Measurements from ENCODE around the gene PFN4. TPM values are rescaled to one million over a fixed set of nuclear protein-coding genes. Genes with fewer than 3 reads are reported as not detected.
A peak's percentile ranks its signal among the peaks of the same experiment; 100 is the strongest.
"Not testable (repeated sequence)": the region's sequence is repeated elsewhere in the genome, so short reads cannot be mapped to it uniquely, and the experiment has no call there.

PFN4 gene
- total RNA-seq, 1 donor from 2014 or later: not detected

DNA sequence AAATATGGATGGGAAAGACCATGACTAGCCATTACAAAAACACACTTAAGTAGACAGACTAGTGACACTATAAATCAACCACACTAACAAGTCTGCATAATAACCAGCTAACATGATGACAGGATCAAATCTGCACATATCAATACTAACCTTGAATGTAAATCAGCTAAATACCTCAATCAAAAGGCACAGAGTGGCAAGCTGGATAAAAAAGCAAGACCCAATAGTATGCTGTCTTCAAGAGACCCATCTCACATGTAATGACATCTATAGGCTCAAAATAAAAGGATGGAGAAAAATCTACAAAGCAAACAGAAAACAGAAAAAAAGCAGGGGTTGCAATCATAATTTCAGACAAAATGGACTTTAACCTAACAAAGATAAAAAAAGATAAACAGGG, 16.3 kb downstream of the PFN4 start:
- H3K4me3 Mint-ChIP-seq: no peak overlapping the region
- no peak overlapping the region for H3K27ac Mint-ChIP-seq
- intact Hi-C loops (cut with micrococcal nuclease): no loop called here
- H3K9me3 Mint-ChIP-seq: peaks cover 30% of the 10 kb centered on the region
- no peak for DNase-seq (ENCODE audit: low spot score)
- H3K4me1 Mint-ChIP-seq (ENCODE audit: low read depth): no peaks in the 10 kb centered on the region
- peaks cover 7% of the 10 kb centered on the region for H3K27me3 Mint-ChIP-seq (ENCODE audit: insufficient read depth)
- H3K36me3 Mint-ChIP-seq (ENCODE audit: low read depth): no peaks in the 10 kb centered on the region

DNA sequence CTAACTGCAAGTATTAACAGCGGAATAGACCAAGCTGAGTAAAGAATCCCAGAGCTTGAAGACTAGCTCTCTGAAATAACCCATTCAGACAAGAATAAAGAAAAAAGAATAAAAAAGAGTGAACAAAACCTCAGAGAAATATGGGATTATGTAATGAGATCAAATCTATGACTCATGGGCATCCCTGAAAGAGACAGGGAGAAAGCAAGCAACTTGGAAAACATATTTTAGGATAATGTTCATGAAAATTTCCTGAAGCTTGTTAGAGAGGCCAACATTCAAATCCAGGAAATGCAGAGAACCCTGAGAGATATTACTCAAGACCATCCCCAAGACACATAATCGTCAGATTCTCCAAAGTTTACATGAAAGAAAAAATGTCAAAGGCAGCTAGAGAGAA, 17.3 kb downstream of the PFN4 start:
- DNase-seq (ENCODE audit: low spot score): no peak
- no peaks in the 10 kb centered on the region for H3K36me3 Mint-ChIP-seq (ENCODE audit: low read depth)
- no peaks in the 10 kb centered on the region for H3K4me1 Mint-ChIP-seq (ENCODE audit: low read depth)
- H3K27ac Mint-ChIP-seq: no peak overlapping the region
- peaks cover 30% of the 10 kb centered on the region for H3K9me3 Mint-ChIP-seq
- H3K27me3 Mint-ChIP-seq (ENCODE audit: insufficient read depth): peaks cover 5% of the 10 kb centered on the region
- intact Hi-C loops (cut with micrococcal nuclease): no loop called here
- H3K4me3 Mint-ChIP-seq: no peak overlapping the region

GRCh38 chr2:24104906-24105305, 18.2 kb downstream of the PFN4 start:
- Mint-ChIP-seq H3K27ac (no peak overlapping the region), H3K4me3 (no peak overlapping the region), H3K27me3 (ENCODE audit: insufficient read depth) (peaks cover 5% of the 10 kb centered on the region), H3K9me3 (peaks cover 32% of the 10 kb centered on the region), H3K36me3 (ENCODE audit: low read depth) (peaks cover 1% of the 10 kb centered on the region), H3K4me1 (ENCODE audit: low read depth) (no peaks in the 10 kb centered on the region)
- no peak for DNase-seq (ENCODE audit: low spot score)
- intact Hi-C loops (cut with micrococcal nuclease): no loop called here

- no peak for DNase-seq (ENCODE audit: low spot score)
- Mint-ChIP-seq H3K27me3 (ENCODE audit: insufficient read depth) (peaks cover 5% of the 10 kb centered on the region), H3K36me3 (ENCODE audit: low read depth) (peaks cover 1% of the 10 kb centered on the region), H3K4me1 (ENCODE audit: low read depth) (no peaks in the 10 kb centered on the region), H3K9me3 (peaks cover 26% of the 10 kb centered on the region), H3K27ac (no peak overlapping the region), H3K4me3 (no peak overlapping the region)
- intact Hi-C loops (cut with micrococcal nuclease): no loop called here
These were observed 19.0 kb downstream of the PFN4 start for GRCh38 chr2:24104110-24104650.

DNA sequence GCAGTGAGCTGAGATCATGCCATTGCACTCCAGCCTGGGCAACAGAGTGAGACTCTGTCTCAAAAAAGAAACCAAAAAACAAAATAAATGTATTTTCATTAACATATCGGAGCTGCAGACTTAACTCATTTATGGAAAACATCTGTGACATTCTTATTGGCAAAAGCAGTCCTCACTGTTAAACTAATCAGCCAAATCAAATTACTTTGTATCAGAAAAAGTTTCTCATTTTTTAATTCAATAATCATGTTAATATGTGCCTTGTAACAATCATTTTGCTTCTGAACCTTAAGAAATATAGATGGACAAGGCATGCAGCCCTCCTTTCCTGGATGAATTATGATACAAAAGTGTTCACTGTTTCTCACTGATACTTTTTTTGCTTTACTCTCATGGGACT, 20.5 kb downstream of the PFN4 start:
- Mint-ChIP-seq H3K4me3 (no peak overlapping the region), H3K9me3 (peaks cover 20% of the 10 kb centered on the region), H3K27ac (no peak overlapping the region), H3K36me3 (ENCODE audit: low read depth) (peaks cover 1% of the 10 kb centered on the region), H3K4me1 (ENCODE audit: low read depth) (no peaks in the 10 kb centered on the region), H3K27me3 (ENCODE audit: insufficient read depth) (peaks cover 5% of the 10 kb centered on the region)
- intact Hi-C loops (cut with micrococcal nuclease): no loop called here
- DNase-seq (ENCODE audit: low spot score): no peak

DNA sequence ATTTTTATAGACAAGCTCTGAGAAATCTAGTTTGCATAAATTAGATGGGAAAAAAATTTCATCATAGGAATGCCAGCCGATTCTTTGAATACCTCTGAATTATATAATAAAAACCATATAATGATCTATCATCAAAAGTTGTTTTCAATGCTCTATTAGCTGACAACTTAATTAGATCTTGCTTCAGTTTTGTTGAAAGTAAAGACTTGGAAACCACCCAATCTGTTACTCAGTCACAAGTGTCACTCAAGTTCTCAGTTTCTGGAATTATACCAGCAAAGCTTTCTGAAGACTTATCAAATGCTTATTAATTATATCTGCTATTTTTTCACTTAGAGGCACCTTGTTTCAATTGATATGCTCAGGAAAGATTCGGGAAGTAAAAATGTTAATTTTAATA, 21.1 kb downstream of the PFN4 start:
- peaks cover 1% of the 10 kb centered on the region for H3K36me3 Mint-ChIP-seq (ENCODE audit: low read depth)
- H3K27ac Mint-ChIP-seq: no peak overlapping the region
- H3K9me3 Mint-ChIP-seq: peaks cover 14% of the 10 kb centered on the region
- intact Hi-C loops (cut with micrococcal nuclease): no loop called here
- DNase-seq (ENCODE audit: low spot score): no peak
- no peak overlapping the region for H3K4me3 Mint-ChIP-seq
- no peaks in the 10 kb centered on the region for H3K4me1 Mint-ChIP-seq (ENCODE audit: low read depth)
- peaks cover 2% of the 10 kb centered on the region for H3K27me3 Mint-ChIP-seq (ENCODE audit: insufficient read depth)

- H3K27me3 Mint-ChIP-seq (ENCODE audit: insufficient read depth); H3K36me3 Mint-ChIP-seq (ENCODE audit: low read depth); H3K4me3 Mint-ChIP-seq; H3K27ac Mint-ChIP-seq; intact Hi-C loops (cut with micrococcal nuclease); H3K4me1 Mint-ChIP-seq (ENCODE audit: low read depth); DNase-seq (ENCODE audit: low spot score); H3K9me3 Mint-ChIP-seq: not testable (repeated sequence)
These were observed 22.4 kb downstream of the PFN4 start for GRCh38 chr2:24100732-24101131.

DNA sequence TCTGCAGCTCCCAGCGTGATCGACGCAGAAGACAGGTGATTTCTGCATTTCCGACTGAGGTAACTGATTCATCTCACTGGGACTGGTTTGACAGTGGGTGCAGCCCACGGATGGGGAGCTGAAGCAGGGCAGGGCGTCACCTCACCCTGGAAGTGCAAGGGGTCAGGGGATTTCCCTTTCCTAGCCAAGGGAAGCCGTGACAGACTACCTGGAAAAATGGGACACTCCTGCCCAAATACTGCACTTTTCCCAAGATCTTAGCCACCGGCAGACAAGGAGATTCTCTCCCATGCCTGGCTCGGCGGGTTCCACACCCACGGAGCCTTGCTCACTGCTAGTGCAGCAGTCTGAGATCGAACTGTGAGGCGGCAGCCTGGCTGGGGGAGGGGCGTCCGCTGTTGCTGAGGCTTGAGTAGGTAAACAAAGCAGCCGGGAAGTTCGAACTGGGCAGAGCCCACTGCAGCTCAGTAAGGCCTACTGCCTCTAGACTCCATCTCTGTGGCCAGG, 27.9 kb downstream of the PFN4 start:
- H3K9me3 Mint-ChIP-seq; DNase-seq (ENCODE audit: low spot score); H3K27ac Mint-ChIP-seq; H3K36me3 Mint-ChIP-seq (ENCODE audit: low read depth); H3K27me3 Mint-ChIP-seq (ENCODE audit: insufficient read depth); H3K4me3 Mint-ChIP-seq; H3K4me1 Mint-ChIP-seq (ENCODE audit: low read depth); intact Hi-C loops (cut with micrococcal nuclease): not testable (repeated sequence)

GRCh38 chr2:24093270-24093669, 29.9 kb downstream of the PFN4 start:
- H3K4me3 Mint-ChIP-seq; intact Hi-C loops (cut with micrococcal nuclease); H3K27ac Mint-ChIP-seq; H3K4me1 Mint-ChIP-seq (ENCODE audit: low read depth); DNase-seq (ENCODE audit: low spot score); H3K9me3 Mint-ChIP-seq; H3K27me3 Mint-ChIP-seq (ENCODE audit: insufficient read depth): not testable (repeated sequence)
- peaks cover 10% of the 10 kb centered on the region for H3K36me3 Mint-ChIP-seq (ENCODE audit: low read depth)

GRCh38 chr2:24088821-24089359, 34.2 kb downstream of the PFN4 start:
- Mint-ChIP-seq H3K9me3 (no peaks in the 10 kb centered on the region), H3K27me3 (ENCODE audit: insufficient read depth) (no peaks in the 10 kb centered on the region), H3K27ac (no peak overlapping the region), H3K4me1 (ENCODE audit: low read depth) (peaks cover 12% of the 10 kb centered on the region), H3K36me3 (ENCODE audit: low read depth) (peaks cover 6% of the 10 kb centered on the region), H3K4me3 (no peak overlapping the region)
- no peak for DNase-seq (ENCODE audit: low spot score)
- intact Hi-C loops (cut with micrococcal nuclease): no loop called here

GRCh38 chr2:24087032-24087431, 36.1 kb downstream of the PFN4 start:
- Mint-ChIP-seq H3K4me3 (no peak overlapping the region), H3K9me3 (no peaks in the 10 kb centered on the region), H3K36me3 (ENCODE audit: low read depth) (peaks cover 6% of the 10 kb centered on the region), H3K4me1 (ENCODE audit: low read depth) (peaks cover 18% of the 10 kb centered on the region), H3K27ac (no peak overlapping the region), H3K27me3 (ENCODE audit: insufficient read depth) (no peaks in the 10 kb centered on the region)
- intact Hi-C loops (cut with micrococcal nuclease): no loop called here
- DNase-seq (ENCODE audit: low spot score): no peak

- no peak for DNase-seq (ENCODE audit: low spot score)
- Mint-ChIP-seq H3K36me3 (ENCODE audit: low read depth) (peaks cover 6% of the 10 kb centered on the region), H3K9me3 (no peaks in the 10 kb centered on the region), H3K27me3 (ENCODE audit: insufficient read depth) (no peaks in the 10 kb centered on the region), H3K4me1 (ENCODE audit: low read depth) (peaks cover 18% of the 10 kb centered on the region), H3K27ac (no peak overlapping the region), H3K4me3 (no peak overlapping the region)
- intact Hi-C loops (cut with micrococcal nuclease): no loop called here
These were observed 36.9 kb downstream of the PFN4 start for GRCh38 chr2:24086241-24086640.

GRCh38 chr2:24085200-24085489, 38.0 kb downstream of the PFN4 start:
- Mint-ChIP-seq H3K27ac (no peak overlapping the region), H3K36me3 (ENCODE audit: low read depth) (peaks cover 6% of the 10 kb centered on the region), H3K9me3 (no peaks in the 10 kb centered on the region), H3K27me3 (ENCODE audit: insufficient read depth) (no peaks in the 10 kb centered on the region), H3K4me1 (ENCODE audit: low read depth) (peaks cover 18% of the 10 kb centered on the region), H3K4me3 (peak overlapping the region; percentile 85)
- intact Hi-C loops (cut with micrococcal nuclease): loop anchor here (2.0 kb wide), 2 partner anchors 38 to 158 kb away; partner anchors contain the start of genes ATAD2B and WDCP
- no peak for DNase-seq (ENCODE audit: low spot score)
